Activated CD4-positive, CD25-positive, alpha-beta regulatory T cell treated with anti-CD3 and anti-CD28 coated beads, Interleukin-2, amount 50 U/mL, for 24 hours (primary cell): Measurements from ENCODE around the gene GNPNAT1.
"Not testable (repeated sequence)": the region's sequence is repeated elsewhere in the genome, so short reads cannot be mapped to it uniquely, and the experiment has no call there.

ENCODE experiments used
- ATAC-seq, 2 donors: fragments of 150-1000 bp; cut with Tn5 transposase; one replicate each; pipeline ENCODE4 v1.10.0; 2021; ENCODE audit warnings: mild to moderate bottlenecking in 1 of 2, moderate library complexity in 1 of 2

Gene GNPNAT1

DNA sequence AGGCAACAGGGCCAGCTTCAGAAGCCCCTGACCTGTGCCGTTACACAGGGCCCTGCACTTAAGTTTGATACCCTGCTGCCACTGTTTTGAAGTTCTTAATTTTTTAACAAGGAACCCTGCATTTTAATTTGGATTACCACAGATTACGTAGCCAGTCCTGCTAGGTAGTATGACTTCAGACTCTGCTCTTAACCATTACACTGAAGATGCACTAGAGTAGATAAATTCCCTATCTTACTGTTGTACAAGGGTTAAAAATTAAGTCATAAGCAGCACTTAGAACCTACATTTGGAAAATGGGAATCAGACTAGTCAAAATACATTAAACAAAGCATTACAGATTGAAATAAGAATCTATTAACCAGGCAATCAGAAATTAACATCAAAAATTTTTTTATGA, 2.3 kb downstream of the GNPNAT1 start:
- no peak for ATAC-seq

DNA sequence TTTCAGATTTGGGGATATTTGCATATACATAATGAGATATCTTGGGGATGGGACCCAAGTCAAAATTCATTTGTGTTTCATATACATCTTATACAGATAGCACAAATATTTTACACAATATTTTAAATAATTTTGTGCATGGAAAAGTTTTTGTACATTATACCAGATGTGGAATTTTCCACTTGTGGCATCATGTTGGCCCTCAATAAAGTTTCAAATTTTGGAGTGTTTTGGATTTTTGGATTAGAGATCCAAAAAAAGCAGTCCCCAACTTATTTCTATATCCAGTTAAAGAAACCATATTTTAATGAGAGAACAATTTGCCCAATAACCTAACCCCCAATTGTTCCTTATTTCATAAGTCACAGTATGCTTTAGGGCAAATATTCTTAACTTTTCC, 4.5 kb downstream of the GNPNAT1 start:
- ATAC-seq = no peak

DNA sequence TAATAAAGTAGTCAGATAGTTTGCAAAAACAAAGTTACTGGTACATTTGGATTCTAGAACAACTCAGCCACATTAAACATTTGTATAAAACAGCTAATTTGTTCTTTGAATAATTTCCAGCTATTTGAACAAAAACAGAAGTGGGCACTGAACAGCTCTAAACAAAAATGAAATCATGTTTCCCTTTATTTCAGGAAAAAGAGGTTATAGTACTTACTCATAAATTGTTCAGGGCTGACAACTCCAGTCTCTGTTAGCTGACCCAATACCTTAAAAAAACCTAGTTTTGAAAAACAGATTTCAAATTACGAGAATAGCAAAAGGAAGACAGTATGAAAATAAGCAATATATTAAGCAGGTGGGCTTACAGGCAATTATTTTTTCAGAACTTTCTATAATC, 8.2 kb downstream of the GNPNAT1 start:
- ATAC-seq = no peak

DNA sequence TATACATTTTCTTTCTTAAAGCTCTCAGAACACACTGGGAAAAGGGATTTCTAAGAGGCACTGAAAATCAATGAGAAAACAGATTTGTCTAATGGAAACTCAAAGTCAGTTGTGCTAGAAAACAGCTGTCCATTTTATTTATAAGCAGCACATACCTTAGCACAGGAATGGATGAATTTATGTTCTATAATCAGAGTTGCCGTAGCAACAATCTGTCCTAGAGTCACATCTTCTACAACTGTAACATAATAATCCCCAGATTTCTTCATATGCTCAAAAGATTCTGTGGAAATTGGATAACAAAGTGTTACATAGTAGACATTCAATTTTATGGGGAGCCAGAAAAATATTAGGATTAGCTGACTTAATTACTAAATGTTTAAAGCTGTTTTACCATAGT, 9.8 kb downstream of the GNPNAT1 start:
- ATAC-seq = no peak

DNA sequence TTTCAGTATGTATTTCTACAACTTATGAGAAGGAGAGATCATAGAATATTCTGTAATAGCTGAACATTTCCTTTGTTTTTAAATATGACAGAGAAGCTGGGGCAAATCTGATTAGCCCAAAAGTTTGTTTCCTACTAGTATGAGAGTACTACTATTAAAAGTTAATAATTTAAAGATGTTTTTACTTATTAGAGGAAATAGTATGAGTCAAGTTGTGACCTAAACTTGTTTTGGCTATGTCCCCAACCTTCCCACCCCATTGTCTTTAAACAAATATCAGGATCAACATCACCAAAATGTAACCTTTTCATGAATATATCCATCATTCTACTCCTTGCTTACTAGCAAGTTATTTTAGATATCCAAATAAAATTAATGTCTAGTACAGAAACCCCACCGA, 10.5 kb downstream of the GNPNAT1 start:
- no peak for ATAC-seq

DNA sequence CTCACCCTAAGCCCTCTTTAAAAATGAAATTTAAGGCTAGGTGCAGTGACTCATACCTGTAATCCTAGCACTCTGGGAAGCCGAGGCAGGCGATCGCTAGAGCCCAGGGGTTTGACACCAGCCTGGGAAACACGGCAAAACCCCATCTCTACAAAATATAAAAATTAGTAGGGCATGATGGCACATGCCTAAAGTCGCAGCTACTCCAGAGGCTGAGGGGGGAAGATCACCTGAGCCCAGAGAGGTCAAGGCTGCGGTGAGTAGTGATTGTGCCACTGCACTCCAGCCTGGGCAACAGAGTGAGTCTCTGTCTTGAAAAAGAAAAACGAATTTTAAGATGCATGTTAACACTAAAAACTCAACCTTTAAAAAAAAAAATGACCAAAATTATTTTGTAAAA, 12.7 kb downstream of the GNPNAT1 start:
- ATAC-seq = no peak

DNA sequence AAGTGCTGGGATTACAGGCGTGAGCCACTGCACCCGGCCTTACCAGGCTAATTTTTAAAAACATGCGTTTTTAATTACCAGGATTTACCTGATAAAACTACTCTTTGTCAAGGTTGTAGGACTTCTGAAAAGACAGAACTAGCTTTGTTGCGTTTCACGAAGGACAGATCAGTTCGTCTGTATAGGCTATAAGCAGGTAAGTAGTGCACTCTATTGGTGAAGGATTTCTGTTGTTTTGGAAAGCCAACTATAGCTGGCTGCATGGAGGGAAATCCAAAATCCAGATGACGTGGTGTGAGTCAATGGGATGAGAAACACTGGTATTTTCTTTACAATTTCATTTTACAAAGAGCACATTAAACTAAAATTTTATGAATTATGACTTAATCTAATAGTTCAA, 14.6 kb downstream of the GNPNAT1 start:
- ATAC-seq = no peak

DNA sequence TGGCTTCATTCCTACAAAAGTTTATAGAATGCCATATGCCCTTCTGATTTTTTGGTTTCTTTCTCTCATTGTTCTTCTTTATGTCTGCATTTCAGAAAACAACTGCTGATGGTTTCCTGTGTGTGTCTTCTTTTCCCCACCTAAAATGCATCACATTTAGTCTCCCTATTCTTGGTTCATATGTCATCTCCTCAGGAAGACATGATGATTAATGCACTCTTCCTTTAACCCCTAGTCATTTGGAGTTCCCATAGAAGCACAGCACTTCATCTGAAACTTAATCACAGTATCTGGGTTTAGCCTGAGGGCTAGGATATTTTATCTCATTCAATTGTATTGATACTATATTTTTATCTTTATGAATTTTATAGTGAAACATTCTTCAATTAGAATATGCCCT, 21.5 kb downstream of the GNPNAT1 start:
- ATAC-seq = no peak

DNA sequence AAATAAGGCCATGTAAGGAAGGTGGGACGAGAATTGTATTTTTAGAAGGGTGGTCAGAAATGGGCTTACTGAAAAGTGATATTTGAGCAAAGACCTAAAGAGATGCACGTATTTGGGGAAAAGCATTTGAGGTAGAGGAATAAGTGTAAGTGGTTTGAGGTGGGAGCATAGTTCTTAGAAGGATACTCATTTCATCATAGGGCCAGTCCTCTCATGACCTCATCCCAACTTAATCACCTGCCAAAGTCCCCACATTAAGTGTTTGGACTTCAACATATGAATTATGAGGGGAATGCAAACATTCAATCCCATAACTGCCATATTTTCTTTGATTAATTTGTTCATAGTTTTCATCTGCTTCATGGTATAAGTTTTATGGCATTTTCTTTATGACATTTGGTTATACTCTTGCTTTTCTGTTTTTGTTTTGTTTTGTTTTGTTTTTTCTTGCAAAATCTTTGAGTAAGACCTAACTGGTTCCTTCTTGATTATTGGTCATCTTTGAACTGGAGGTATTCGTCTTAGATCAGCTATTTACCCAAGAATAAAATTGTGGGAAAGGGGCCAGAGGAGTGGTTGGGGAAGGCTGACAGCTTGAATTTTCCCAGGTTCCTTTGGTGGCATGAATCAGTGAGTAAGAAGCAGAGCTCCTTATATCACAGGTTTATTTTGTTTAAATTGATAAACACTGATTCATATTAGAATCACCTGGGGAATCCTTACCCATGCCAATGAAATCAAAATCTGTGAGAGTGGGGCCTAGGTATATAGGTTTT, 24.2 kb downstream of the GNPNAT1 start:
- ATAC-seq = no peak

DNA sequence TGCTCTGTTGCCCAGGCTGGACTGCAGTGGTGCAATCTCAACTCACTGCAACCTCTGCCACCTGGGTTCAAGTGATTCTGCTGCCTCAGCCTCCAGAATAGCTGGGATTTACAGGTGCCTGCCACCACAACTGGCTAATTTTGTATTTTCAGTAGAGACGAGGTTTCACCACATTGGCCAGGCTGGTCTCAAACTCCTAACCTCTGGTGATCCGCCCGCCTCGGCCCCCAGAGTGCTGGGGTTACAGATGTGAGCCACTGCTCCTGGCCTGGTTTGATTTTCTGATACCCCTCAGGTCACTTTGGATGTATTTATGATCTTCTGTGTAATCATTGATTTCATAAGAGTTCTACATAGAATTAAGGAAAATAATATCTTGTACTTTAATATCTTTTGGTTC, 28.5 kb downstream of the GNPNAT1 start:
- ATAC-seq = not testable (repeated sequence)

DNA sequence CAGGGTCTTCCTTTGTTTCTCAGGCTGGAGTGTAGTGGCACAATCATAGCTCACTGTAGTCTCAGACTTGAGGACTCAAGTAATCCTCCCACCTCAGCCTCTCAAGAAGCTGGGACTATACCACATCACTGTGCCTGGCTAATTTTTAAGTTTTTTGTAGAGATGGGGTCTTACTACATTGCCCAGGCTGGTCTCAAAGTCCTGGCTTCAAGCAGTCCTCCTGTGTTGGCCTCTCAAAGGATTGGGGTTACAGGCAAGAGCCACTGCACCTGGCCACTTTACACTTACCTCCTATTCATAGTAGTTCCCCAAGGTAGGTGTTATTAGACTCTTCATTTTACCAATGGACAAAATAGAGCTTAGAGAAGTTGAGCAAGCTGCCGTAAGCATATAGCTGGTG, 32.3 kb downstream of the GNPNAT1 start:
- no peak for ATAC-seq

DNA sequence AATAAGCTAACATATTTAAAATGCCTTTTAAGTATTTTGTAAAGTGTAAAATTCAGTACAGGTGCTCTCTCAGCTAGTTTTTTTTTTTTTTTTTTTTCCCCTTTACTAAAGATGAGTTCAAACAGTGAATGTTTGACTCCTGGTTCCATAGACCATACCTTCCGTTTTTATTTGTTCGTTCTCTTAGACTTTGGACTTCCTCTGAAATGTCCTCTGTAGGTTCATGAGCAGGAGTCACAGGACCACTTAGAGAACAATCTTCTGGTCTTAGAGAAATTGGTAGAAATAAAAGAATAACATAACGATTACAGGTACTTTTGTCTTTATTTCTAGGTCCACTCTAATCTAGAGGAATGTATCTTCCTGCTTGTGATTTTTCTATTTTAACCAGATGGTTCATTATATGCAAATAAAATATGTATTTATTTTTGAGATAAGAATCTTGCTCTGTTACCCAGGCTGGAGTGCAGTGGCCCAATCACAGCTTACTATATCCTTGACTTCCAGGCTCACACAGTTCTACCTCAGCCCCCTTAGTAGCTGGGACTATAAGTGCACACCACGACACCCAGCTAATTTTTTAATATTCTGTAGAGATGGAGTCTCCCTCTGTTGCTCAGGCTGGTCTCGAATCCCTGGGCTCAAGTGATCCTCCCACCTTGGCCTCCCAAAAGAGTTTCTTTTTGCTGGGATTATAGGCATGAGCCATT, 35.6 kb downstream of the GNPNAT1 start:
- no peak for ATAC-seq

DNA sequence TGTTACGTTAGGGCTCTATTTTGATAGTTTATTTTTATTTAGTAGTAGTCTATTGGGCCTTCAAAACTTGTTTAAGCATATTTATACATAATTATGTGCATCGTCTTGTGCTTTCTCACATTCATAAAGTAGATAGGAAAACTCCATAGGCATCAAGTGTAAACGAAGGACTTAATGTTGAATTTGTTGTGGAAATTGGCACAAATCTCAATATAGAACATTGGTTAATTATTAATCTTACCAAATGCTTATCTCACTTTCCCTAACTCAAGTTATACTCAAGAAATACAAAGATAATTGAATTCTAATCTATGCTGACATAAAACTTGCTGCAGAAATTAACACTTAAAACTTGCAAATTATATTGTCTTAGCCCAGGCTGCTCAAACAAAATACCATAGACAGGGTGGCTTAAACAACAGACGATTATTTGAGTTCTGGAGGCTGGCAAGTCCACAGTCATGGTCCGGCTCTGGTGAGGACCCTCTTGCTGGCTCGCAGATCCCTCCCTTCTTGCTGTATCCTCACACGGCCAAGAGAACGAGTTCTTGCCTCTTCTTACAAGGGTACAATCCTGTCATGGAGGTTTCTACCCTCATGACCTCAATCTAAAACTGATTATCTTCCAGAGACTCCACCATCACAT, 42.6 kb downstream of the GNPNAT1 start:
- ATAC-seq = no peak

DNA sequence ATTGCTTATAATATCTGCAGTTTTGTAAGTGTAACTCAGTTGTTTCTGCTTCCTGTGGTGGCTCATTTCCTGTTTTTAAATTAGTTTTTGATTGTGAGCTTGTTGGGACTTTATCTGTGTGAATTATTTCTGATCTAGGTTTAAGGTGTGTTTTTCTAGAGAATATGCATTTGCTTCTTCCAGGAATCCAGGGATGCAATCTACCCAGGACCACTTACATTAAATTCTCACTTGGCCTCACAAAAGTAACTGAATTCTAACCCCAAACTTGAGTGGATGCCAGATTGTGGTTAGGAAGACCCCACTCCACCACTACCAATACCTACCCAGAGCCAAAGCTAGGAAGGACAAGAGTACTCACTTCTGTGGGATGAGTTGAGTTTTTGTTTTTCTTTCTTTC, 49.5 kb downstream of the GNPNAT1 start:
- peak in 1 of 2 donors; percentile 1 for ATAC-seq

DNA sequence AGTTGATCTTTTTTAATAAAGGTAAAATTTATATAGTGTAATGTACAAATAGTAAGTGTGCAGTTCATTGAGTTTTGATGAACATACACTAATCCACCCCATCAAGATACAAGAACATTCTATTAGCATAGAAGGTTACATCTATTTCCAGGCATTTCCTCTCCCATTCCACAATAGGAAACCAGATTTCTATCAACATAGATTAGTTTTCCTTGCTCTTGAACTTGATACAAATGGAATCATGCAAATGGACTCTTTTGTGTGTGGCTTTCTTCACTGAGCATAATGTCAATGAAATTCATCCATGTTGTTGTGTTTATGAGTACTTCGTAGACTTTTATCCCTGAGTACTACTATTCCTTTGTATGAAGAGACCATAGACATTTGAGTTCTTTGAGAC, 50.7 kb downstream of the GNPNAT1 start:
- ATAC-seq = no peak

DNA sequence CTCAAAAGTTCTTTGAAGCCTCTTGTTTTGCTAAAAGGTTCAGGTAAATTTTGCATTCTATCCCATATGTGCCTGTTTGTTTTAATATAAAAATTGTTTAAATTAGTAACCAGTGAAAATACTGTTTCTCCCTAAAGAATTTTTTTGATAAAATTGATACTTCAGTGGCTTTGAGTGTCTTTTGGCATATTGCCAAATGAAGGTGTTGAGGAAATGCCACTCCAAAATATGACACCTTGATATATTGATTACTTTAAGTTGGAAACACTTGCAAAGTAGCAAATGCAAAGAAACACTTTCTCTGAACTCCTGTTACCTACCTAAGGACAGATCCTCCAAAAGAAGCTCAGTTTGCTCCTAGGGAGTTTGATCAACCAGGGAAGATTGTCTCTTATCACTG, 53.0 kb downstream of the GNPNAT1 start:
- ATAC-seq = no peak

DNA sequence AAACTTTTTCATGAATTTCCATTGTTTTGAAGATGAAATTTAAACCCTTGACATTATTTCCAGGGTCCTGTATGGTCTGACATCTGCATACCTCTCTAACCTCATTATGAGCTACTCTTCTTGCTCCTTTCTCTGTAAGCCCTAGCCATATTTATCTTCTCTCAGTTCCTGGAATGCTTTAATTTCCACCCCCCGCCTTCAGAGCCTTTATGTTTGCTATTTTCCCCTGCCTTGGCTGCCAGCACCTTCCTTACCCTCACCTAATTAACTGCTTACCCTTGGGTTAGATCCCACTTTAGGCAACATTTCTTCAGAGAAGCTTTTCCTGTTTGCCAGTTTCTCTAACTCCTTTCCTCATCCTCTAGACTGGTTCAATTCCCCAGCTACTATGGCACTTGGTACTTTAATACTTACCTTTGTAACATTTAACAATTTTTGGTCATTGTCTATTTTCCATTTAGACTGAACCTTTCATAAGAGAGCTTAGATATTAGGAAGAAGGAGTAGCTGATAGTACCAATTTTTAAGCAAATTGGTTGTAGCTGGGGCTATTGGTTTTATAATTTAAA, 55.4 kb downstream of the GNPNAT1 start:
- no peak for ATAC-seq

DNA sequence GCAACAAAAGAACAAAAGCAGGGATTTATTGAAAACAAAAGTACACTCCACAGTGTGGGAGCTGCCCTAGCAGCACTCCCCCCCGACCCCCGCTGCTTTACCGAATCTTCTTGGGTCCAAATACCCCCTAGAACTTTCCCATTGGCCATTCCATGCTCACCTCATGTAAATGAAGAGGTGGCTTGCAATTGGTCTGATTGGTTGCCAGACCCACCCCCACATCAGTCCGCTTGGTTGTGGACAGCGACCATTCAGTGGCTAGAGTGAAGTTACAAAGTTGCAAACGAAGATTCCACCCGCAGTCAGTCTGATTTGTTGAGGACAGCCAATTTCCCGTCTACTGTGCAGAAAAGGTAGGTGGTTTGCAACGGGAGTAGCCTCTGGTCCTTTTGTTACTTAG, 57.6 kb downstream of the GNPNAT1 start:
- no peak for ATAC-seq

DNA sequence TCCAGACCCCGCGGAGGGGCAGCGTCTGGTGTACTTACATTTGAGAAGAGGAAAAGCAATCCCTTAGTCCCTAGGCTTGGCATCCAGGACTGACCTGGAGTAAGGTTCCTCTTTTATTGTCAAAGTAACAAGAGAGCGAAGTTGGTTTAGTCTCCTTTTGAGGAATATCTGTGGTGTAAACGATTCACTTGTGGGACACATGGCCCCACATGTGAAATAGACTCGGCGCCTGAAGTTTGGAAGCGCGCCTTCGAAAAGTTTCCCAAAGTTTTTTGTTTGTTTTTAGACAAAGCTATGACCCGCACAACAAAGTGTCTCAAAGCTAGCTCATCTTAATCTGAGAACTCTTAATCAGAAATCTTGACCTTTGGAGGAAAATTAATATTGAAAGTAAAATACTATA, 60.7 kb downstream of the GNPNAT1 start:
- ATAC-seq = no peak

DNA sequence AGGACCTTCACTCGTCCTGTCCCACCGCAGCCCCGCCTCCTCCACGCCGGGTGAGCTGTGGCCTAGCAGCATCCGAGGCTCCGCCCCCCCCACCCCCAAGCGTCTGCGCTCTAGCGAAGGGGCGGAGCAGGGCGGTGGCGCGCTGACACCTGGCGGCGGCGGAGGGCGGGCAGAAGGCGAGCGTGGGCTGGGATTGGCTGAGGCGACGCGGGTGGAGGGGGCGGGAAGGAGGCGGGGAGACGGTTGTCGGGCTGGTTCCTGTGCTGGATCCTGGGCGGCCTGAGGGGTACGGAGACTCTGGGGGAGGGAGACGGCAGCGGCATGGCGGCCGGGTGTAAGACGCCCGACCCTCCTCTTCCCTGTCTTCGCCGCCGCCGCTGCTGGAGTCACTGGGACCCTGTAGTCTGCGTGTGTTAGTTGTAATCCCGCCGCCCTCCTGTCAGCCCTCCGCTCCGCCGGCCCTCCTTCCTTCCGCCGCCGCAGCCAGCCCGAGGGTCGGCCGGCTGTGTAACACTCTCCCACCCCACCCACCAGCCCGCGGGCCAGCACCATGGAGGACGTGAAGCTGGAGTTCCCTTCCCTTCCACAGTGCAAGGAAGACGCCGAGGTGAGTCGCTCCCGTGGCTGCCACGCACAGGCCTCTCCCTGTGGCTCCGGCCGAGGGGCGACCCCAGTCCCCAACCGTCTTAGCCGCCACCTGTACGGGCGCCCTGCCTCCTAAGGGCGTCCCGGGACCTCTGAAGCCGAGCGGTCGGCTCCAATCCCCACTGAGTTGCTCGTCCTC, 61.3 kb downstream of the GNPNAT1 start, which contains the start of gene STYX:
STYX (plus strand) TSS at position 242 of the 784 bp plus-strand sequence; CDS start at position 551, 309 bp downstream.
- ATAC-seq = peak; percentile 95

DNA sequence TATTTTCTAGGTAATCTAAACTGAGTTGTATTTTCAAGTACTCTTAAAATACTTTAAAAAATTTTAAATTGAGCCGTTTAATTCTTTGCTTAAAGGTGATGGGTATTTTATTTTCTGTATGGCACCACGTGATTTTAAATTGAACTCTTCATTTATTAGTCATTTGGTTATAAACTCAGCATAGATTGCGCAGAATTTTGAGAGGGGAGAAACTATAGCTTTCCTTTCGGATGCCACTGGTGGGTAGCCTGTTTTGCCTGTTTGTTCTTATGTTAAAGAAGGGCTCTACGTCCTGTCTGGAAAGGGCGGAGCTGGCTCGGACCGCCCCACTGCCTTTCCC, 61.9 kb downstream of the GNPNAT1 start:
- ATAC-seq = no peak

DNA sequence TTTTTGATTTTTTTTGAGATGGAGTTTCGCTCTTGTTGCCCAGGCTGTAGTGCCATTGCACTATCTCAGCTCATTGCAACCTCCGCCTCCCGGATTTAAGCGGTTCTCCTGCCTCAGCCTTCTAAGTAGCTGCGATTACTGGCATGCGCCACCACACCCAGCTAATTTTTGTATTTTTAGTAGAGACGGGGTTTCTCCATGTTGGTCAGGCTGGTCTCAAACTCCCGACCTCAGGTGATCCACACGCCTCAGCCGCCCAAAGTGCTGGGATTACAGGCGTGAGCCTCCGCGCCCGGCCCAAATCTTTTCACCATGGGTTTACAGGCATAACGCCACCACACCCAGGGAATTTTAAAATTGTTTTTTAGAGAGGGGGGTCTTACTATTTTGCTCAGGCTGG, 62.4 kb downstream of the GNPNAT1 start:
- ATAC-seq = not testable (repeated sequence)

DNA sequence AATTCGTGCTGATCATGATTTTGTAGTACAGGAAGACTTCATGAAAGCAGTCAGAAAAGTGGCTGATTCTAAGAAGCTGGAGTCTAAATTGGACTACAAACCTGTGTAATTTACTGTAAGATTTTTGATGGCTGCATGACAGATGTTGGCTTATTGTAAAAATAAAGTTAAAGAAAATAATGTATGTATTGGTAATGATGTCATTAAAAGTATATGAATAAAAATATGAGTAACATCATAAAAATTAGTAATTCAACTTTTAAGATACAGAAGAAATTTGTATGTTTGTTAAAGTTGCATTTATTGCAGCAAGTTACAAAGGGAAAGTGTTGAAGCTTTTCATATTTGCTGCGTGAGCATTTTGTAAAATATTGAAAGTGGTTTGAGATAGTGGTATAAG, 63.9 kb downstream of the GNPNAT1 start:
- ATAC-seq = not testable (repeated sequence)
